Left cardiac atrium (tissue), 4 donors: ENCODE results near the gene ATP11A. TPM values are rescaled to one million over a fixed set of nuclear protein-coding genes. Genes with fewer than 3 reads are reported as not detected.
A peak's percentile ranks its signal among the peaks of the same experiment; 100 is the strongest.

Source experiments
- ATAC-seq, 2 donors: fragments of 200-7000 bp; cut with Tn5 transposase; one replicate each; pipeline ENCODE4 v1.9.1; 2020; ENCODE audit warnings: mild to moderate bottlenecking in 2 of 2, moderate library complexity in 2 of 2
- DNase-seq: peaks from one replicate; pipeline ENCODE4 v3.0.0-alpha.2; 2020
- intact Hi-C, 2 donors: fragments of 100-400 bp; cut with DNase I; formaldehyde crosslinking; loops; one replicate each; pipeline versions ENCODE4 v1.14.1 to v1.15.1; 2022 to 2023
- total RNA-seq, 2 donors: library from RNA; stranded (reverse); fragmentation: NEBNext Ultra II Directional; extraction: Animal tissue kit (Norgen Biotek cat#: 25700); gene quantifications; one replicate each; pipeline ENCODE4 v1.2.1, GENCODE V29; 2021
- donor health status: DM: no; HTN: yes; CAD: no.
- donor health status: DM: no; HTN: yes; CAD: no; lungs with severe emphysema.
- donor health status: DM: yes; HTN: yes; CAD: no.
- donor health status: Dilated cardiomyopathy.

ATP11A gene
- total RNA-seq, 2 donors from 2014 or later = 58.5 to 69.9 TPM

- intact Hi-C loops = no loop called here
- DNase-seq (no peak), ATAC-seq (no peak)
Observed at GRCh38 chr13:112764028-112764427, 74.2 kb downstream of the ATP11A start.

GRCh38 chr13:112764864-112765561 lies 75.2 kb downstream of the ATP11A start:
- ATAC-seq (no peak), DNase-seq (no peak)
- intact Hi-C loops = no loop called here

- DNase-seq (no peak), ATAC-seq (no peak)
- intact Hi-C loops = no loop called here
Observed at GRCh38 chr13:112765731-112766130, 75.9 kb downstream of the ATP11A start.

DNA sequence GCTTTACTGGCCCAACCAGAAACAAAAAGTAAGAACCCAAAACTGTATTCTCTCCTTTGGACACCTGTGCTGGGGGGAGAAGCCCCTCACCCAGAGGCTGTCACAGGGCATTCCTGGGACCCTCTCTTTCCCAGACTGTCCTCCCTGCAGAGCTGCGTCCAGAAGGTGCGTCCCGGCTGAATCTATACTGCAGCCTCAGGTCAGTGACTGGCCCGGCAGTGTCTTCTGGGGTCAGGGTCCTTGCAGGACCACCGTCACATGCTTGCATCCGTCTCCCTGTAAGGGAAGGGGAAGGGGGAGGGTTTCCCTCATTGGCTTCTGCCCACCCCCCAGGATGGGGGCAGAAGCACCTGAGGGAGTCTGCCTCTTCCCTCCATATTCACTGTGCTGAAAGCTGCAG lies 76.5 kb downstream of the ATP11A start:
- ATAC-seq (no peak), DNase-seq (no peak)
- intact Hi-C loops = no loop called here

GRCh38 chr13:112767506-112768471 lies 78.0 kb downstream of the ATP11A start:
- intact Hi-C loops = no loop called here
- DNase-seq (peak; percentile 50), ATAC-seq (peak in 1 of 2 donors; percentile 43)

DNA sequence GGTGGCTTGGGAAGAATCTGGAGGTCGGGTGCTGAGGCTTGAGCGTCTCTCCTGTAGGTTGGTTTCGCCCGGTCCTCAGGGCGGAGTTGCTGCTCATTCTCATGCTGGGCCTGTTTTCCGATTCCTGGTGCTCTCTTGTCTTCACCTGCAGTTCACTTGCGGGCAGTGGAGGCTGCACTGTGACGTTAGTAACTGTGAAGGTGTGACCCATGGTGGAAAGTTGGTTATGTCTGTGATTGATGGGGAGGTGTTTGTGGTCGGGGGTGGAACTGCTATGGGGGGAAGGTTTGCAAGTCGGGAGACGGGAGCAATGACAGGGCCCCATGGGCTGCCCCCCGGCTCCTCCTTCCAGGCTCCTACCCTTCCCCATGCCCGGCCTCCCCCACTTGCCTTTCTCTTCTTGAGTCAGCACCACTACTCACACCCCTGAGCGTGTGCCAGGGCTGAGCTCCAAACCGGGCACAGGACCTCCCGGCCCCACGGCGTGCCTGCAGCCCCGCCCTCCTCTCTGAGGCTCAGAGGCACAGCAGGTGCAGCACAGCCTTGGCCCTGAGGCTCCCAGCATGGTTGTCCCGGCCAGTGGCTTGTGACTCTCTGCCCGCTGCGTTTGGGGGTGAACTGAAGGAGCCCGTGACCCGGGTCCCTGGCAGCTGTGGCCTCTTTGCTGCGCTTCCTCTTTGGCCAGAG lies 79.1 kb downstream of the ATP11A start:
- peak; percentile 46 to 88 for ATAC-seq
- intact Hi-C loops = no loop called here

GRCh38 chr13:112769615-112770014 lies 79.8 kb downstream of the ATP11A start:
- peak; percentile 22 to 35 for ATAC-seq
- intact Hi-C loops = loop anchor here in 1 of 2 donors (2.0 kb wide), 1 partner anchor 39 kb away; no protein-coding TSS in a partner anchor

More for the DNA sequence above, 79.1 kb downstream of the ATP11A start:
- DNase-seq = peak; percentile 62

GRCh38 chr13:112770504-112770903 lies 80.7 kb downstream of the ATP11A start:
- intact Hi-C loops = loop anchor here in 1 of 2 donors (2.0 kb wide), 1 partner anchor 40 kb away; no protein-coding TSS in a partner anchor
- DNase-seq (peak; percentile 28), ATAC-seq (peak; percentile 23 to 32)

More at GRCh38 chr13:112769615-112770014, 79.8 kb downstream of the ATP11A start:
- no peak for DNase-seq

DNA sequence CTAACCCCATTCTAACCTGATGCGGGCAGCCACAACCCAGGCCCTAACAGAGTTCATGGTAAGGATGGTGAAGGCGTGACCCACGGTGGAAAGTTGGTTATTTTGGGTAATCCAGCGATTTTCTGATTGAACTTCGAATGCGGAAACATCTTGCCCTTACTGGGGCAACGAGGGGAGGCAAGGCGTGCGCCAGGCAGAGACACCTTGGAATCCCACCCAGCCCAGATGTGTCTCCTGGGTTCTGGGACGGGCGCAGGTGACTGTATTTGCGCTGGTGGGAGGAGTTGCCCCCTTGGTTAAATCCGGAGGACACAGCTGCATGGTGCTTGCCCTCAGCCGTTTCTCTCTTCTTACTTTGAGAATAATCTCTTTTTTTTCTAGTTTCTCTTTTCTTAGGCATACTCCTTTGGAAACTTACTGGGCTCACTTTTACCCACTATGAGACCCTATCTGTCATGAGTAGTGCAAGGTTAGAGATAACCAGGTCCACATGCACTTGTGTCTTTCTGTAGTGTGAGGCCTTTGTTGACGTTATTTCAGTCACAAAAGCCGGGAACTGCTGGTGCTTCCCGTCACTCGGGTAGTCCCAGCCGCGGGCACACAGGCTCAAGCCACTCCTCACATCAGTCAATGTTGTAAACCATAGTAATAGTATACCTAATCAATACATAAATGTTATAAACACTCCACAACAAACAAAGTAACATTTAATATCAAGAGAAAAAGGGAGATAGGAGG lies 81.5 kb downstream of the ATP11A start:
- ATAC-seq = no peak
- intact Hi-C loops = loop anchor here in 1 of 2 donors (2.0 kb wide), 1 partner anchor 41 kb away; no protein-coding TSS in a partner anchor
- DNase-seq = peak; percentile 53

- DNase-seq (peak; percentile 11), ATAC-seq (no peak)
- intact Hi-C loops = loop anchor here in 1 of 2 donors (2.0 kb wide), 1 partner anchor 41 kb away; no protein-coding TSS in a partner anchor
Observed at GRCh38 chr13:112771877-112772538, 82.2 kb downstream of the ATP11A start.

GRCh38 chr13:112772539-112772909 lies 82.7 kb downstream of the ATP11A start:
- ATAC-seq = no peak
- no peak for DNase-seq

GRCh38 chr13:112772929-112773328 lies 83.1 kb downstream of the ATP11A start:
- DNase-seq = no peak
- no peak for ATAC-seq
- intact Hi-C loops = no loop called here

More at GRCh38 chr13:112772539-112772909, 82.7 kb downstream of the ATP11A start:
- intact Hi-C loops = no loop called here

- DNase-seq = no peak
- ATAC-seq = no peak
- intact Hi-C loops = no loop called here
Observed at GRCh38 chr13:112773601-112774447, 84.0 kb downstream of the ATP11A start.

GRCh38 chr13:112774448-112774792 lies 84.6 kb downstream of the ATP11A start:
- no peak for ATAC-seq
- intact Hi-C loops = no loop called here
- no peak for DNase-seq

- ATAC-seq (no peak), DNase-seq (no peak)
- intact Hi-C loops = no loop called here
Observed at GRCh38 chr13:112774829-112775565, 85.2 kb downstream of the ATP11A start.

DNA sequence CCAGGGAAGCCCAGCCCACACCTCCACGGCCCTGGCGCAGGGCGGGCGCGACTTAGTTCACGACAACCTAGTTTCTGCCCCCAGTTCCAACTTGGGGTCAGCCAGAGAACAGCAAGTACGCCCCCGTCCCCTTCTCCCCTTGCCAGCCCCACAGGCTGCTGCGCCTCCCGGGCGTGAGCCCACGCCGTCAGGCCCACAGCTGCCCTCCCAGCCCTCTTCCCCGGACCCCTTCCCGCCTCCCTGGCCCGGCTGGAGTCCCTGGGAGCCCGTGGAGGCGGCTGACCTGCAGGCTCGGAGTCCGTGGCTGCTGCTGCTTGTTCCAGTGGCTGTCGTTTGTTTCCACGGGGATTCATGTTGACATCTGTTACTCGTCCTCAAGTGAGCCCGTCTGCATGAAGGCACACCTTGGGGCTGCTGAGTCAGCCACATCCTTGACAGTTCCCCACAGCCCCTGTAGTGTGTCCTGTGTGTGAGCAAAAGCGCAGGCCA lies 86.0 kb downstream of the ATP11A start:
- intact Hi-C loops = no loop called here
- no peak for ATAC-seq

More for the DNA sequence above, 86.0 kb downstream of the ATP11A start:
- no peak for DNase-seq
